ENCODE measurements around the gene TC2N.

DNA sequence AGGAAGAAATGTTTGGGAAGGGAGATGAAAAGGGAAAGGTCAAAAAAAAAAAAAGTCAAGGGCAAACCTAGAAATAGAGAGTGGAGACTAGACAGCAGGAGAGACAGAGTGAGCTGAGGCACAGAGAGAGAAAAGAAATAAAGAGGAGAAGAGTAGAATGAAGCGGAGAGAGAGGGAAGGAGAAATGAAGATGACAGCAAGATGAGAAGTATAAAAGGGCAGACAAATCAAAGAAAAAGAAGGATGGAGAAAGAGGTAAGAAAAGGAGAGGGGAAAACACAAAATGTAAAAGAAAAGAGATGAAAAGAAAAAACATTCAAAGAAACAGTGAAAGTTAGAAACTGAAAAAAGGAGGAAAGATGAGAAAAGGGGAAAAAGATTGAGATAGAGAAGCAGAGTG is 53.0 kb downstream of the TC2N start:
- TF ChIP-seq, protein P1, sequence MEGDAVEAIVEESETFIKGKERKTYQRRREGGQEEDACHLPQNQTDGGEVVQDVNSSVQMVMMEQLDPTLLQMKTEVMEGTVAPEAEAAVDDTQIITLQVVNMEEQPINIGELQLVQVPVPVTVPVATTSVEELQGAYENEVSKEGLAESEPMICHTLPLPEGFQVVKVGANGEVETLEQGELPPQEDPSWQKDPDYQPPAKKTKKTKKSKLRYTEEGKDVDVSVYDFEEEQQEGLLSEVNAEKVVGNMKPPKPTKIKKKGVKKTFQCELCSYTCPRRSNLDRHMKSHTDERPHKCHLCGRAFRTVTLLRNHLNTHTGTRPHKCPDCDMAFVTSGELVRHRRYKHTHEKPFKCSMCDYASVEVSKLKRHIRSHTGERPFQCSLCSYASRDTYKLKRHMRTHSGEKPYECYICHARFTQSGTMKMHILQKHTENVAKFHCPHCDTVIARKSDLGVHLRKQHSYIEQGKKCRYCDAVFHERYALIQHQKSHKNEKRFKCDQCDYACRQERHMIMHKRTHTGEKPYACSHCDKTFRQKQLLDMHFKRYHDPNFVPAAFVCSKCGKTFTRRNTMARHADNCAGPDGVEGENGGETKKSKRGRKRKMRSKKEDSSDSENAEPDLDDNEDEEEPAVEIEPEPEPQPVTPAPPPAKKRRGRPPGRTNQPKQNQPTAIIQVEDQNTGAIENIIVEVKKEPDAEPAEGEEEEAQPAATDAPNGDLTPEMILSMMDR (IDR thresholded peaks at IDR 0.05): peak; percentile 37
- no peak for TF ChIP-seq EZH2 (IDR thresholded peaks at IDR 0.05; ENCODE audit: borderline replicate concordance, insufficient read depth, low read depth, low read length, poor library complexity, severe bottlenecking)
